Measurements from ENCODE around the gene GFER.

Gene GFER

DNA sequence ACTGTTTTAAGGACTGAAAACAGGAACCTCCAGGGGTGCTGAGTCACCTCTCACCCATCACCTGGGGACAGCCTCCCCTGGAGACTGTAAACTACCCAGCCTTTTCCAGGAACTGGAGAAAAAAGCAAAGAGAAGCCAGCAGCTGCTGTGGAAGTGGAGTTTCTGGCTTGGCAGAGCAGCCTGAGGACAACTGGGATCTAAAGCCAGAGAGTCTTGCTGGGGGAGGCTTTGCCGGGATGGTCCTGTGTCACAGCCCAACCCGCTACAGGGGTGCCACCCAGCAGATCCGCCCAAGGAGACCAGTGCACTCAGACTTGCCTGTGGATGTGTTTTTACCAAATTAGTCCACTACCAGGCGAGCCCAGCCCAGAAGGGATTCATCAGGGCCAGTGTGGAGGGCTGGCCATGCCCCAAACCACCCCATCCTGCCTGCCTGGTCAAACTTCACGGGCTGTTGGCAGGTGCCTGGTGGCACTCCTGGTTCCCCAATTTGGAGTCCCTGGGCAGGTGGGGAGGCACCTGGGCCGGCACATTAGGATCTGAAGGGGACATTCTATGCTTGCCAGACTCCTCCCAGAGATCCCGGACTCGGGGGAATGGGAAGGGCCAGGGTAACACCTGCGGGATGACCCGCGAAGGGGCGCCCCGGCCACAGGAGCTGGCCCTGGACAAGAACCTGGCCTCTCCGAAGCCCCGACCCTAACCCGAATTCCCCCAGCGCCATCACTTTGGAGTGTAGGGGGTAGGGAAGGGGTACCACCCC, 41.8 kb upstream of the GFER start:
- peak overlapping the region; percentile 65; the same call in 1 of the 2 replicates for H3K27ac ChIP-seq
- TF ChIP-seq, protein P1, sequence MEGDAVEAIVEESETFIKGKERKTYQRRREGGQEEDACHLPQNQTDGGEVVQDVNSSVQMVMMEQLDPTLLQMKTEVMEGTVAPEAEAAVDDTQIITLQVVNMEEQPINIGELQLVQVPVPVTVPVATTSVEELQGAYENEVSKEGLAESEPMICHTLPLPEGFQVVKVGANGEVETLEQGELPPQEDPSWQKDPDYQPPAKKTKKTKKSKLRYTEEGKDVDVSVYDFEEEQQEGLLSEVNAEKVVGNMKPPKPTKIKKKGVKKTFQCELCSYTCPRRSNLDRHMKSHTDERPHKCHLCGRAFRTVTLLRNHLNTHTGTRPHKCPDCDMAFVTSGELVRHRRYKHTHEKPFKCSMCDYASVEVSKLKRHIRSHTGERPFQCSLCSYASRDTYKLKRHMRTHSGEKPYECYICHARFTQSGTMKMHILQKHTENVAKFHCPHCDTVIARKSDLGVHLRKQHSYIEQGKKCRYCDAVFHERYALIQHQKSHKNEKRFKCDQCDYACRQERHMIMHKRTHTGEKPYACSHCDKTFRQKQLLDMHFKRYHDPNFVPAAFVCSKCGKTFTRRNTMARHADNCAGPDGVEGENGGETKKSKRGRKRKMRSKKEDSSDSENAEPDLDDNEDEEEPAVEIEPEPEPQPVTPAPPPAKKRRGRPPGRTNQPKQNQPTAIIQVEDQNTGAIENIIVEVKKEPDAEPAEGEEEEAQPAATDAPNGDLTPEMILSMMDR (conservative IDR thresholded peaks at IDR 0.05), result no peak

DNA sequence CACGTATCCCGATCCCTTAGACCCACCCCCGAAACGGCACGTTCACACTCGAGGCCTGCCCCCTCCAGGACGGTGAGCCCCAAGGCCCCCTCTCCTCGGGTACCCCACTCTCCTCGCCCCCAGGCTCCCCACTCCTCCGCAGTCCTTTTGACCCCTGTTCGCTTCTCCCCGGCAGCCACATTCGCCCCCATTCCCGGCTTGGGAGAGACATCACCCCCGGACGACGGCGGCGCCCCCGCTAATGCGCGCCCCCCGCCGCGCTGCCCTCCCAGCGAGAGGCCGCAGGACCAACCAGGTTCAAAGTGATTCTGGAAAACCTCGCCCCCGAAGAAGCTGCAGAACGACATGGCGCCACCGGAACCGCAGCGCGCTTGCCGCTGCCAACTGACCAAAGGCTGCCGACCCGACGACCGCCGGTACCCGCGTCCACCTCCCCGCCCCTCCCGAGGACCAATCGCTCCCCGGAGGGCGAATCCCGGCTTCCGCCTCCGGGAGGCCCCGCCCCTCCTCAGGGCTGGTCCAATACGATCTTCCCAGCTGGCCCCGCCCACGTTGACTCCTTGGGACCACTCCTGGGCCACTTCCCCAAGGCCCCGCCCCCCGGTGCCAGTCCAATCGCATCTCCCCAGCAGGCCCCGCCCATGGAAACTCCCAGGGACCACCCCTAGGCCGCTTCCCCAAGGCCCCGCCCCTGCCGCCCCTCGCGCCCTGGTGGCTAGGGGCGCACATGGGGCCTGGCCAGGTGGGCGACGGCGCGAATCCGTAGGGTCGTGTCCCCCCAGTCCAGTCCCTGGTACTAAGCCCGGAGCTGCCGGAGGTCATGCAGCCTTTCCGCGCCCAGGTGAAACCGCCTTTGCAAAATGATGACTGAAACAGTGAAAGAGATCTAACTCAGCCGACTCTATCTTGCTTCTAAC, 40.9 kb upstream of the GFER start, which contains the start of gene MSRB1:
TSS of gene MSRB1 (minus strand) at position 390 of the 917 bp plus-strand sequence. CDS start at position 347, 43 bp downstream.
- peak within 1 kb of the TSS; percentile 65 for H3K27ac ChIP-seq
- TF ChIP-seq, protein P1 (conservative IDR thresholded peaks at IDR 0.05), result no peak

DNA sequence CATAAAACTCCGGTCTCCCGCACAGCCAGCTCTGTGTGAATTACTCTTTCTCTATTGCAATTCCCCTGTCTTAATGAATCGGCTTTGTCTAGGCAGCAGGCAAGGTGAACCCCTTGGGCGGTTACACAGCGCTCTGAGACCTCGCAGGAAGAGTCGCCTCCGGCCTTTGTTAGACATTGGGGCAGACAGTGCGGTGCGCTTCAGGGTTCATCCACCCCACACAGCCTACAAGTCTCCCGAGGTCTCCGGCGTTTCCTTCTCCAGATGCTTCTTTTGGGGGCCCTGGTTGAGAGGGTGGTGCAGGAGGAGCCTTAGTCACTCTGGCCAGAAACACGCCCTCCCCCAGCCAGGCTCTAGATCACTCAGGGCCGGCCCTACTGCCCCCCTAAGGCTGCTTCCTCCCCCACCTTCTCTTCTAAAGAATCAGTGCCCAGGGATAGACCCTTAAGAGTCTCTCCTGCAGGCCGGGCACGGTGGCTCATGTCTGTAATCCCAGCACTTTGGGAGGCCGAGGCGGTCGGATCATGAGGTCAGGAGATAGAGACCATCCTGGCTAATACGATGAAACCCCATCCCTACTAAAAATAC, 39.3 kb upstream of the GFER start:
- no peak overlapping the region for H3K27ac ChIP-seq
- TF ChIP-seq, protein P1 (conservative IDR thresholded peaks at IDR 0.05), result no peak

DNA sequence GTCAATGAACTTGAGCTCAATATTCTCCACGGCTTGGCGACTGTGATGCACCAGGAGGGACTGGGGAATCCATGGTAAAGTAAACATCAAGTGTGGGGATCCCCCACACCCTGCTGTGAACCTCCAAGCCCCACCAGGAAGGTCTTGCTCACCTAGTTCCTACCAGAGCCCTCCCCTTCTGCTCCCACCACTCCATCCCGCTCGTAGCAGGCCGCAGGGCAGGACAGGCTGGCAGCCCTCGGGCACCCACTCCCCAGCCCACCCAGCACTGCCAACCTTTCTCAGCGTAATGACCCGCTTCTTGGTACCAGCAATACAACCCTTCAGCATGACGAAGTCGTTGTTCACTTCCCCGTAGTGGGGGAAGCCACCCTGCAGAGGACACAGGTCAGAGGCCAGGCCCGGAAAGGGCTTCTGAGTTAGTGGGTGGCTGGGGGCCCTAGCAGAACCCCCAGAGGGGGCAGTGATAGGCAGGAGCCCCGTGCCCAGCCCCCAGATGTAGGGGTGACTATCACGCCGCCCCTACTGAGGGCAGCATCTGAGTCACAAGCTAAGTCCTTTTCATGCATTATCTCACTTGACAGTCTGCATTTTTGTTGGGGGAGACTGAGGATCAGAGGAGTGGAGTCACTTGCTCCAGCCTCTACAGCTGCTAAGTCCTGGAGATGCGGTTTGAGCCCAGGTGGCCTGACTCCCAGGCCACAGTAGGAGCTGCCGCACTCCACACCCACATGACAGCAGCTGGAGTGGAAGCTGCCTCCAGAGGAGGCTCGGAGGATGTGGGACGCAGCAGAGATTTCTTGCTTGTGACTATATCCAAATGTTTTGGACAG, 38.2 kb upstream of the GFER start:
- TF ChIP-seq, protein P1 (conservative IDR thresholded peaks at IDR 0.05), result no peak
- no peak overlapping the region for H3K27ac ChIP-seq

DNA sequence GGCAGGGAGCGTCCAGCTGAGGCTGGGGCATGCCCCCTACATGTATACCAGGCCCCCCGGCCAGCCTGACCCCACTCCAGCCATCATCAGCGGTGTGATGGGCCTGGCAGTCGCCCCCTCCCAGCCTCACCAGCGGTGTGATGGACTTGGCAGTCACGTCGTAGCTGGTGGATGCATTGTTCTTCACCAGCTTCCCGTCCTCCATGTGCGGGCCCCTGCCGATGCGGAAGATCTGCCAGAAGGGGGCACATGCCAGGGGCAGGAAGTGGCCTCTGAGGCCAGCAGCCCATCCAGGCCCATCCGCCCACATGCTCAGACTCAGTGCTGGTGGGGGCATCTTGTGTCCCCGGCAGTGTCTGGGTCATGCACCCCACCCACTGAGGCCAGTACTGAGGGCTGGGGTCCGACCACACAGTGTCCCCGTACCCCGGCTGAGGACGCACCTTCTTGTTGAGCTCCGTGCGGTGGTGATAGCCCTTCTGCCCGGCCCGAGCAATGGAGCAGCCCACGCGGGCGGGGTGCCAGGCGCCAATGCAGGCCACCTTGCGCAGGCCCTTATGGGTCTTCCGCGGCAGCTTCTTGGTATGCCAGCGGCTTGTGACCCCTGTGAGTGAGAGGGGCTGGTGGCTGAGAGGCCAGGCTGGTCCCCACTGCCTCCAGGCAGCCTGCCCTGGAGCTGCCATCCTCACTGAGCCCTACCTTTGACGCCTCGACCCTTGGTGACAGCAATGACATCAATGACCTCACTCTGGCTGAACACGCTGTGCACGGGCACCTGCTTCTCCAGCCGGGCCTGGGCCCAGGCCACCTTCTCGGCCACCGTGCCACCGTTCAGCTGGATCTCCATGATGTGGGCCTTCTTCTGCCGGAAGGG, 37.3 kb upstream of the GFER start:
- no peak overlapping the region for H3K27ac ChIP-seq
- TF ChIP-seq, protein P1 (conservative IDR thresholded peaks at IDR 0.05), result no peak

DNA sequence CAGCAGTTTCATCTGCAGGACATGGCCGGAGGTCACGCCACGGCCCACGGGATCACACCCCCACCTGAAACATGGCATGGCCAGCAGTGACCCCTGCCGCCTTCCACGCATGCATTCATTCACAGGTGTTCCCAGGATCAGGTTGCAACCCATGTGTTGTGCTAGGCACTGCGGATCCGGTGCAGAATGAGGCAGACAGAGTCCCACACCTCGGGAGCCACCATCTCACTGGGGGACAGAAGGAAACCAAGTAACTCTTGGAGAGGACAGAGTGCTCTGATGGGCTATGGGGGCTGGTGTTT, 36.7 kb upstream of the GFER start:
- H3K27ac ChIP-seq, result no peak overlapping the region
- TF ChIP-seq, protein P1 (conservative IDR thresholded peaks at IDR 0.05), result no peak
